HepG2 (cell line): ENCODE data around the gene NCBP1. TPM values are rescaled to one million over a fixed set of nuclear protein-coding genes. Genes with fewer than 3 reads are reported as not detected.

Experiments used
- CBFB ChIP-seq: sonication (generic); formaldehyde crosslinking; IDR thresholded peaks from 2 replicates; pipeline ENCODE4 v1.4.0; 2020; ENCODE audit warnings: missing genetic modification reagents
- CEBPB ChIP-seq: IDR thresholded peaks from 2 replicates; pipeline ENCODE4 v1.6.1; 2011; ENCODE audit warnings: low read depth, low read length, improper control_type of control experiment, borderline replicate concordance
- CTCF ChIP-seq: sonication (generic); formaldehyde crosslinking; IDR thresholded peaks from 2 replicates; pipeline ENCODE4 v1.5.0; 2020; ENCODE audit warnings: mild to moderate bottlenecking, missing genetic modification reagents, moderate library complexity
- ETV5 ChIP-seq: IDR thresholded peaks from 2 replicates; pipeline ENCODE4 v1.6.1; 2018; ENCODE audit warnings: missing biosample characterization, missing genetic modification reagents, inconsistent platforms, borderline replicate concordance
- FOSL1 ChIP-seq: sonication (generic); formaldehyde crosslinking; IDR thresholded peaks from 2 replicates; pipeline ENCODE4 v1.9.0; 2021; ENCODE audit warnings: missing genetic modification reagents, borderline replicate concordance
- FOXA3 ChIP-seq: IDR thresholded peaks from 2 replicates; pipeline ENCODE4 v1.6.1; 2016; ENCODE audit warnings: missing genetic modification reagents, missing compliant biosample characterization
- IRF2 ChIP-seq: IDR thresholded peaks from 2 replicates; pipeline ENCODE4 v1.6.1; 2018; ENCODE audit warnings: missing genetic modification reagents, missing compliant biosample characterization
- KDM2A ChIP-seq: sonication (generic); formaldehyde crosslinking; IDR thresholded peaks from 2 replicates; pipeline ENCODE4 v1.4.0; 2020; ENCODE audit warnings: low read depth, missing genetic modification reagents, borderline replicate concordance
- KLF16 ChIP-seq, 2 experiments: sonication (generic) in 1 of 2; formaldehyde crosslinking in 1 of 2; IDR thresholded peaks; 2 replicates each; pipeline versions ENCODE4 v1.6.1 to v1.8.0; 2016 to 2023; ENCODE audit warnings: missing genetic modification reagents in 2 of 2, missing compliant biosample characterization in 1 of 2
- MAFK ChIP-seq, 2 experiments: IDR thresholded peaks in 1 of 2; conservative IDR thresholded peaks in 1 of 2; 2 replicates each; pipeline ENCODE4 v1.6.1; 2011; ENCODE audit warnings: improper control_type of control experiment in 2 of 2, low read length in 2 of 2
- MLLT10 ChIP-seq: sonication (generic); formaldehyde crosslinking; IDR thresholded peaks from 2 replicates; pipeline ENCODE4 v1.4.0; 2020; ENCODE audit warnings: missing genetic modification reagents
- MNT ChIP-seq: fragments of 450-650 bp; IDR thresholded peaks from 2 replicates; pipeline ENCODE4 v1.6.1; 2016
- MXD1 ChIP-seq: sonication (generic); formaldehyde crosslinking; IDR thresholded peaks from 2 replicates; pipeline ENCODE4 v1.4.0; 2020; ENCODE audit warnings: mild to moderate bottlenecking, missing genetic modification reagents
- MXD4 ChIP-seq: IDR thresholded peaks from 2 replicates; pipeline ENCODE4 v1.6.1; 2016; ENCODE audit warnings: mild to moderate bottlenecking, missing biosample characterization, missing genetic modification reagents
- NCOA2 ChIP-seq: sonication (generic); formaldehyde crosslinking; IDR thresholded peaks from 2 replicates; pipeline ENCODE4 v1.8.0; 2022; ENCODE audit warnings: inconsistent platforms
- RAD21 ChIP-seq: fragments of 450-650 bp; formaldehyde crosslinking; IDR thresholded peaks from 2 replicates; pipeline ENCODE4 v1.5.0; 2020; ENCODE audit warnings: mild to moderate bottlenecking
- SMC3 ChIP-seq: IDR thresholded peaks from 2 replicates; pipeline ENCODE4 v1.6.1; 2011; ENCODE audit warnings: low read length, improper control_type of control experiment
- STAG1 ChIP-seq: sonication (generic); formaldehyde crosslinking; IDR thresholded peaks from 2 replicates; pipeline ENCODE4 v1.4.0; 2020; ENCODE audit warnings: missing genetic modification reagents
- TEAD2 ChIP-seq: sonication (generic); formaldehyde crosslinking; IDR thresholded peaks from 2 replicates; pipeline ENCODE4 v1.9.0; 2021; ENCODE audit warnings: missing genetic modification reagents
- YEATS4 ChIP-seq: sonication (generic); formaldehyde crosslinking; IDR thresholded peaks from 2 replicates; pipeline ENCODE4 v1.4.0; 2020; ENCODE audit warnings: missing genetic modification reagents, borderline replicate concordance
- ZNF282 ChIP-seq: fragments of 450-650 bp; IDR thresholded peaks from 2 replicates; pipeline ENCODE4 v1.6.1; 2018; ENCODE audit not compliant: partially characterized antibody
- ZNF513 ChIP-seq: sonication (generic); formaldehyde crosslinking; conservative IDR thresholded peaks from 2 replicates; pipeline ENCODE4 v1.5.0; 2020; ENCODE audit warnings: missing genetic modification reagents
- ZNF549 ChIP-seq: sonication (generic); formaldehyde crosslinking; IDR thresholded peaks from 2 replicates; pipeline ENCODE4 v1.5.0; 2020; ENCODE audit warnings: missing genetic modification reagents
- ZNF775 ChIP-seq: sonication (generic); formaldehyde crosslinking; IDR thresholded peaks from 2 replicates; pipeline ENCODE4 v1.4.0; 2020; ENCODE audit warnings: missing genetic modification reagents, mild to moderate bottlenecking, moderate library complexity, borderline replicate concordance
- ZNF883 ChIP-seq: sonication (generic); formaldehyde crosslinking; IDR thresholded peaks from 2 replicates; pipeline ENCODE4 v1.5.1; 2020; ENCODE audit warnings: mild to moderate bottlenecking, missing genetic modification reagents; ENCODE audit errors: not compliant biosample characterization
- ZSCAN29 ChIP-seq: sonication (generic); formaldehyde crosslinking; conservative IDR thresholded peaks from 2 replicates; pipeline ENCODE4 v1.4.0; 2020; ENCODE audit warnings: mild to moderate bottlenecking, missing genetic modification reagents
- polyA plus RNA-seq, 8 experiments: library from polyadenylated mRNA; depleted of rRNA in 3 of 8; stranded (reverse) in 7 of 8; unstranded in 1 of 8; fragments of >200 nt; fragmentation: Illumina TruSeq in 4 of 8; extraction: Trizol in 4 of 8; gene quantifications; 2 replicates each; pipeline versions ENCODE4 v1.2.1 to v1.2.3, GENCODE V29; 2011 to 2016; ENCODE audit warnings: low read depth in 4 of 8, missing spikeins in 1 of 8, mixed read lengths in 1 of 8; ENCODE audit not compliant: insufficient read depth in 1 of 8
- total RNA-seq, 5 experiments: library from RNA; depleted of rRNA; stranded (reverse); fragments of >200 nt; fragmentation: Illumina TruSeq; extraction: Trizol; gene quantifications; 2 replicates each; pipeline ENCODE4 v1.2.3, GENCODE V29; 2016; ENCODE audit warnings: low read depth in 1 of 5

The NCBP1 gene
- total and polyA plus RNA-seq, 2 of the 13 experiments (the other 11 are each of a cell fraction or from before 2014, with no cell fraction given) = 13.3 to 40.2 TPM

- TF ChIP-seq CEBPB (no peak), MLLT10 (CRISPR knock-in tag) (no peak), KDM2A (CRISPR knock-in tag) (0 out of 2 replicates have a peak, but pooled peaks have one; percentile 29), NCOA2 (CRISPR knock-in tag) (no peak), ETV5 (peak; percentile 16; the same call in 1 of the 2 replicates), ZSCAN29 (CRISPR knock-in tag) (no peak), ZNF775 (no peak), ZNF883 (CRISPR knock-in tag) (no peak), IRF2 (CRISPR knock-in tag) (0 out of 2 replicates have a peak, but pooled peaks have one; percentile 33), MXD1 (CRISPR knock-in tag) (no peak), ZNF549 (no peak), CBFB (no peak), STAG1 (peak; percentile 91), ZNF282 (no peak), RAD21 (CRISPR knock-in tag) (peak; percentile 88), MXD4 (CRISPR knock-in tag) (no peak), SMC3 (peak; percentile 88), CTCF (CRISPR knock-in tag) (peak; percentile 87), MAFK (conservative IDR thresholded peaks at IDR 0.05 in 1 of 2, IDR thresholded peaks at IDR 0.05 in 1 of 2; ENCODE audit: low read length in 2 of 2) (peak; percentile 2 to 11; a peak in 1 of 4 replicates), YEATS4 (CRISPR knock-in tag) (no peak), FOSL1 (CRISPR knock-in tag) (no peak), TEAD2 (CRISPR knock-in tag) (no peak), ZNF513 (CRISPR knock-in tag) (no peak), FOXA3 (0 out of 2 replicates have a peak, but pooled peaks have one; percentile 6), MNT (no peak), KLF16 (CRISPR knock-in tag; IDR thresholded peaks at IDR 0.05) (0 out of 4 replicates have a peak, but pooled peaks of 1 of the 2 experiments have one; percentile 34)
- TF ChIP-seq, all 625 proteins: peak for 13
These were observed 77.0 kb downstream of the NCBP1 start (continued) for GRCh38 chr9:97710356-97711222.
